Fibroblast of lung (primary cell): Measurements from ENCODE around the gene SAT2. TPM values are rescaled to one million over a fixed set of nuclear protein-coding genes. Genes with fewer than 3 reads are reported as not detected.

Experiments
- DNase-seq, 2 donors: peaks; one replicate each; pipeline versions ENCODE4 v3.0.0 to v3.0.0-alpha.2; 2010; ENCODE audit warnings: low read depth in 2 of 2
- H2AFZ ChIP-seq: 2 replicates; pipeline ENCODE4 v1.5.1; 2012; ENCODE audit warnings: low read length, control low read depth, inconsistent platforms
- H3K27ac ChIP-seq: 2 replicates; pipeline ENCODE4 v1.5.1; 2011; ENCODE audit warnings: low read length, control low read depth; ENCODE audit not compliant: insufficient read depth
- H3K27me3 ChIP-seq: 2 replicates; pipeline ENCODE4 v1.5.1; 2011; ENCODE audit warnings: mild to moderate bottlenecking, low read length; ENCODE audit not compliant: control insufficient read depth, insufficient read depth
- H3K36me3 ChIP-seq: 2 replicates; pipeline ENCODE4 v1.5.1; 2011; ENCODE audit warnings: low read length; ENCODE audit not compliant: control insufficient read depth, insufficient read depth
- H3K4me1 ChIP-seq: 2 replicates; pipeline ENCODE4 v1.5.1; 2011; ENCODE audit warnings: low read length; ENCODE audit not compliant: control insufficient read depth, insufficient read depth; ENCODE audit errors: extremely low read depth
- H3K4me2 ChIP-seq: 2 replicates; pipeline ENCODE4 v1.5.1; 2011; ENCODE audit warnings: low read length, control low read depth; ENCODE audit not compliant: insufficient read depth; ENCODE audit errors: extremely low read depth
- H3K4me3 ChIP-seq, 4 experiments: fragments of 200-600 bp in 1 of 4; sonication (generic) in 1 of 4; replicated peaks in 1 of 4; 2 replicates each; pipeline ENCODE4 v1.5.1; 2011 to 2016; ENCODE audit warnings: low read length in 4 of 4, low read depth in 3 of 4, mild to moderate bottlenecking in 3 of 4, control low read depth in 2 of 4, inconsistent platforms in 1 of 4, mixed read lengths in 1 of 4; ENCODE audit not compliant: insufficient read depth in 1 of 4; ENCODE audit errors: control extremely low read depth in 1 of 4
- H3K79me2 ChIP-seq: 2 replicates; pipeline ENCODE4 v1.5.1; 2012; ENCODE audit warnings: mild to moderate bottlenecking, low read length, inconsistent platforms; ENCODE audit not compliant: control insufficient read depth, insufficient read depth
- H3K9ac ChIP-seq: 2 replicates; pipeline ENCODE4 v1.5.1; 2011; ENCODE audit warnings: mild to moderate bottlenecking, low read length, control low read depth; ENCODE audit not compliant: insufficient read depth
- H3K9me3 ChIP-seq: 2 replicates; pipeline ENCODE4 v1.5.1; 2012; ENCODE audit warnings: low read depth, low read length; ENCODE audit not compliant: control insufficient read depth, insufficient read depth
- H4K20me1 ChIP-seq: 2 replicates; pipeline ENCODE4 v1.5.1; 2011; ENCODE audit warnings: low read length; ENCODE audit not compliant: control insufficient read depth, insufficient read depth; ENCODE audit errors: extremely low read depth
- CTCF ChIP-seq, 2 donors: IDR thresholded peaks in 1 of 2; conservative IDR thresholded peaks in 1 of 2; 1 replicate in 1 of 2; 2 replicates in 1 of 2; pipeline ENCODE4 v1.5.1; 2011 to 2012; ENCODE audit warnings: low read length in 2 of 2, control low read depth in 1 of 2, inconsistent platforms in 1 of 2, low read depth in 1 of 2, mild to moderate bottlenecking in 1 of 2
- EZH2 ChIP-seq: IDR thresholded peaks from 2 replicates; pipeline ENCODE4 v1.5.1; 2012; ENCODE audit warnings: low read length, control low read depth, mild to moderate bottlenecking; ENCODE audit errors: missing control alignments
- polyA plus RNA-seq, 2 donors: library from polyadenylated mRNA; depleted of rRNA in 1 of 2; stranded (reverse) in 1 of 2; unstranded in 1 of 2; fragments of >200 nt; gene quantifications; 2 replicates each; pipeline ENCODE4 v1.2.1, GENCODE V29; 2011 to 2012; ENCODE audit warnings: missing spikeins in 1 of 2
- total RNA-seq: library from RNA; depleted of rRNA; stranded (reverse); fragments of >200 nt; gene quantifications from 2 replicates; pipeline ENCODE4 v1.2.1, GENCODE V29; 2014

Gene SAT2
- total and polyA plus RNA-seq, 2 donors (not counting 1 experiment from before 2014, with no cell fraction given) = 48.2 to 54.3 TPM

- no peak overlapping the region for H3K4me3 ChIP-seq
- H4K20me1 ChIP-seq = no peaks in the 10 kb centered on the region
- no peaks in the 10 kb centered on the region for H3K9me3 ChIP-seq
- H3K27me3 ChIP-seq = no peaks in the 10 kb centered on the region
- DNase-seq = peak; percentile 36 to 64
- no peak overlapping the region for H3K27ac ChIP-seq
- H3K4me2 ChIP-seq = no peak overlapping the region
- peak overlapping the region; percentile 6 for H2AFZ ChIP-seq
- H3K79me2 ChIP-seq = no peaks in the 10 kb centered on the region
- no peaks in the 10 kb centered on the region for H3K36me3 ChIP-seq
- no peaks in the 10 kb centered on the region for H3K4me1 ChIP-seq
- peak; percentile 58 to 71 for TF ChIP-seq CTCF (conservative IDR thresholded peaks at IDR 0.05 in 1 of 2, IDR thresholded peaks at IDR 0.05 in 1 of 2; ENCODE audit: low read depth in 1 of 2, low read length in 2 of 2)
- no peak for TF ChIP-seq EZH2
- H3K9ac ChIP-seq = no peak overlapping the region
Observed at GRCh38 chr17:7632492-7632894, 4.9 kb upstream of the SAT2 start.

GRCh38 chr17:7631398-7632380, 4.1 kb upstream of the SAT2 start:
- H3K4me3 ChIP-seq = no peak overlapping the region
- no peak for DNase-seq
- H3K79me2 ChIP-seq = peaks cover 6% of the 10 kb centered on the region
- TF ChIP-seq EZH2 = no peak
- TF ChIP-seq CTCF (conservative IDR thresholded peaks at IDR 0.05 in 1 of 2, IDR thresholded peaks at IDR 0.05 in 1 of 2; ENCODE audit: low read depth in 1 of 2, low read length in 2 of 2) = no peak
- no peak overlapping the region for H3K9ac ChIP-seq
- H3K27ac ChIP-seq = no peak overlapping the region
- no peaks in the 10 kb centered on the region for H4K20me1 ChIP-seq
- H2AFZ ChIP-seq = no peak overlapping the region
- H3K4me2 ChIP-seq = no peak overlapping the region
- H3K36me3 ChIP-seq = no peaks in the 10 kb centered on the region
- no peaks in the 10 kb centered on the region for H3K27me3 ChIP-seq
- H3K4me1 ChIP-seq = peaks cover 2% of the 10 kb centered on the region
- H3K9me3 ChIP-seq = no peaks in the 10 kb centered on the region

GRCh38 chr17:7629939-7630571, 2.4 kb upstream of the SAT2 start, which contains the start of gene SHBG:
Gene SHBG, plus strand, starts transcription at chr17:7630135. Its CDS starts 38 bp downstream, at chr17:7630173.
- H3K79me2 ChIP-seq = peaks cover 8% of the 10 kb centered on the region
- no peaks in the 10 kb centered on the region for H3K27me3 ChIP-seq
- H4K20me1 ChIP-seq = no peaks in the 10 kb centered on the region
- H3K4me1 ChIP-seq = peaks cover 5% of the 10 kb centered on the region
- H3K4me2 ChIP-seq = no peak within 1 kb of the TSS
- no peaks in the 10 kb centered on the region for H3K9me3 ChIP-seq
- no peaks in the 10 kb centered on the region for H3K36me3 ChIP-seq
- no peak within 1 kb of the TSS for H3K27ac ChIP-seq
- no peak within 1 kb of the TSS for H3K4me3 ChIP-seq
- H3K9ac ChIP-seq = no peak within 1 kb of the TSS
- H2AFZ ChIP-seq = no peak within 1 kb of the TSS
- TF ChIP-seq CTCF (conservative IDR thresholded peaks at IDR 0.05 in 1 of 2, IDR thresholded peaks at IDR 0.05 in 1 of 2; ENCODE audit: low read depth in 1 of 2, low read length in 2 of 2) (no peak), EZH2 (no peak)
- no peak for DNase-seq
